D721Med (cell line): ENCODE measurements around the gene USP24.
A peak's percentile ranks its signal among the peaks of the same experiment; 100 is the strongest.

Source experiments
- DNase-seq: peaks from one replicate; pipeline ENCODE4 v3.0.0; 2011; ENCODE audit warnings: low spot score; ENCODE audit not compliant: insufficient read length
- FAIRE-seq: peaks from 2 replicates; lab custom pipeline; 2011; peaks lifted over from hg19 to GRCh38; lab: Jason Lieb, UNC
- TF ChIP-seq, protein P1 (sequence below): IDR thresholded peaks from 2 replicates; pipeline ENCODE4 v1.5.1; 2012; ENCODE audit warnings: mild to moderate bottlenecking, control low read depth; ENCODE audit not compliant: insufficient read depth; ENCODE audit errors: missing control alignments

USP24 gene

DNA sequence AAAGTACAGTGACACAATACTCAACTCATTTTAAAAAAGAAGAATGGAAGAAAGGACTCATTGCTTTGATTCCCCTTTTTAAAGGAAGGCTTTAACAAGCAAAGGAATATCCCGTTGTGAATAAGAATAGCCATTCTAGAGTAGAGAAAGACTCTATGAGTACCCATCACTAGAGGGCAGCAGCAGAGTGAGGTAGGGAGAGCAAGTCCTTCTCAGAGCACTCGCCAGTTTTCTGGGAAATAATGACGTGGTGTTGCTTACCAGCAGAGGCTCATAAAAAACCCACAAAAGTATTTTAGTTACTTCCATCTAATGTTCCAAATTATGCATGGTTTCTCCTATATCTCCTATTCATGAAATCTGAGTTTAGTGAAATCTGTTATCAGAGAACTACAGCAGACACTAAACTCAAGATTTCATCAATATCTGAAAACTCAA, 74.6 kb downstream of the USP24 start:
- no peak for DNase-seq
- TF ChIP-seq, protein P1, sequence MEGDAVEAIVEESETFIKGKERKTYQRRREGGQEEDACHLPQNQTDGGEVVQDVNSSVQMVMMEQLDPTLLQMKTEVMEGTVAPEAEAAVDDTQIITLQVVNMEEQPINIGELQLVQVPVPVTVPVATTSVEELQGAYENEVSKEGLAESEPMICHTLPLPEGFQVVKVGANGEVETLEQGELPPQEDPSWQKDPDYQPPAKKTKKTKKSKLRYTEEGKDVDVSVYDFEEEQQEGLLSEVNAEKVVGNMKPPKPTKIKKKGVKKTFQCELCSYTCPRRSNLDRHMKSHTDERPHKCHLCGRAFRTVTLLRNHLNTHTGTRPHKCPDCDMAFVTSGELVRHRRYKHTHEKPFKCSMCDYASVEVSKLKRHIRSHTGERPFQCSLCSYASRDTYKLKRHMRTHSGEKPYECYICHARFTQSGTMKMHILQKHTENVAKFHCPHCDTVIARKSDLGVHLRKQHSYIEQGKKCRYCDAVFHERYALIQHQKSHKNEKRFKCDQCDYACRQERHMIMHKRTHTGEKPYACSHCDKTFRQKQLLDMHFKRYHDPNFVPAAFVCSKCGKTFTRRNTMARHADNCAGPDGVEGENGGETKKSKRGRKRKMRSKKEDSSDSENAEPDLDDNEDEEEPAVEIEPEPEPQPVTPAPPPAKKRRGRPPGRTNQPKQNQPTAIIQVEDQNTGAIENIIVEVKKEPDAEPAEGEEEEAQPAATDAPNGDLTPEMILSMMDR, result peak; percentile 89
- peak; percentile 77 for FAIRE-seq

DNA sequence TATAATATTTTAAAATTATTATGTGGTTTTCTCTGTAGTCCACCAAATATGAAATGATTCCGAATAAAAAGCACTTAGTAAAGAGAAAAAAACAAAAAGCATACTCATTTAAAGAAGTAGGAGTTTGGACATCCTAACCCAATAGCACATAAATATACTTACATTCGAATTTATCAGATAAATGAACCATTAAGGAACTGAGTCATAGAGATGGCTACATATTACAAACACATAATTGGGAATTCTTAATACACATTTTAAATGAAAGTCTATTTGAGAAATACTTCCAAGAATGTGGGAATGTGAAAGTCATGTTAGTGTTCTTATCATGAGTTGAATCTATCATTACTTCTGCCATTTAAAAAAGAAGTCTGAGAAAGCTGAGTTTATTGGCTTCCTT, 75.0 kb downstream of the USP24 start:
- DNase-seq, result no peak
- TF ChIP-seq, protein P1, result no peak

GRCh38 chr1:55138823-55139222, 76.3 kb downstream of the USP24 start:
- FAIRE-seq (no peak), DNase-seq (no peak)
- TF ChIP-seq, protein P1, result no peak

More for the DNA sequence above, 75.0 kb downstream of the USP24 start:
- peak; percentile 55 for FAIRE-seq

DNA sequence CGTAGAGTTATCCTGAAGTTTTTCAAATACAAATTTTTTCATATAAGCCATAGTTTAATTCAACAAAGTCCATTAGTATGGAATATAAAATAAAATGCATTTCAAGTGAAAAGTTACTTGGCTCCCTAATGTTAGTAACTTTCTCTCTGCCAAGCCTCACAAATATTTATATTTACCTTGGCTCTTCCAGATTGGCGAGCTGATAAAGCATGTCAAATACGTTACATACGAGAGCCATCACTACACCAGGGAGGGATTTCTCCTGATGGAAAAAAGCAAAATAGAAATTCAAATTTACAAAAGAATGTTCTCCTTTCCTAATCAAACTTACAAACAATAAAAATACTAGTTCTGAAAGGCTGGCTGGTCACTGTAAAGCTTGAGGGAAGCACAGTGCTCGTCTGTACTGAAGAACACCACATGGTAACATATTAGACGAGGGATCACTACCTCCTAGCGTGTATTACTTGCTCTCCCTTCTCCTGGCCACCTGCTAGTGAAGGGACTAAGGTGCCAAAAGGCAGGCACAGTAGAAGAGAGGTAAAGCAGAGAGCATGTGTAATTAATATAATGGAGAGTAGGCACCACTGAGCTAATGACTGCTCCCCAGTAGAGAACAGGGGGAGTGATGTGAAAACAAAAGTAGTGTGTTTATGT, 80.9 kb downstream of the USP24 start:
- FAIRE-seq (no peak), DNase-seq (no peak)
- TF ChIP-seq, protein P1, result no peak

- FAIRE-seq, result no peak
Measured at GRCh38 chr1:55131801-55132200, 83.4 kb downstream of the USP24 start.

DNA sequence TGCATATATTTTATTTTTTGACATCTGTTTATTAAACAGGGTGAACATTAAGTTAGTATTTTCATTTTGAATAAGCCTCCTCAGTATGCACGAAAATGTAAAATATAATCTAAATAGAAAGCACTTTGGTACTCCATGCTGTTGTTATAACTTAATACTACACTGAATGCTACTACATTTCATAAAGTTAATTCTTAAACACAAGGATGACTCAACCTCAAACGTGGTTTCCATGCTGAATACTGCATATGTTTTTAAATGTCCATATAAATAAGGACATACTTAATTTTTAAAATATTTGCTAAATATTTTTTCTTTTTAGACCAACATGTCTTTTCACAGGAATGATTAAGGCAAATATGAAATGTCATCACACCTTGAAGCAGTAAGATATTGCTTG, 83.9 kb downstream of the USP24 start:
- FAIRE-seq (no peak), DNase-seq (no peak)
- TF ChIP-seq, protein P1, result no peak

More at GRCh38 chr1:55131801-55132200, 83.4 kb downstream of the USP24 start:
- TF ChIP-seq, protein P1, result no peak
- no peak for DNase-seq

DNA sequence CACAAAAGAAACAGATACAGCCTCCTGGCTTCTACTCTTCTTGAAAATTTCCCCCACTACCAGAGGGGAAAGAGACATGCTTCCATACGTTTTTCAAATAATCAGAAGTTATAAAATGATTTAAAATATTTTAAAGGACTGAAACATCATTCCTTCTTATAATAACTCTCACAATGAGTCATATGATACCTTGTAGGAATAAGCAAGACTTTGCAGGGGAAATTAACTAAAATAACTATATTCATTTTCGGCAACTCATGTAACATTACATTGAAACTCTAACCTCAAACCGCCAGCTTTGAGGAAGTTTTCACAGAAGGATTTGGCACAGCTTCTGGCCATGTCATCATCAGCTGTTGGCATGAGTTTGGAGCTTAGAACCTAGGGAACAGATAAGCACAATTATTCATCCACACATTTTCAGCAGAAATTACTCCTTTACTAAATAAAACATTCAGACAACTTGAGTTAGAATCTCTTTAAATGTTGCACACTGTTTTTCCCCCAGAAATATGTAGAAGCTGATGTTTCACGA, 85.9 kb downstream of the USP24 start:
- TF ChIP-seq, protein P1, result no peak
- FAIRE-seq, result no peak
- DNase-seq, result no peak
